ENCODE data around the gene FAM117A. TPM values are rescaled to one million over a fixed set of nuclear protein-coding genes. Genes with fewer than 3 reads are reported as not detected.

FAM117A gene
- total and polyA plus RNA-seq, 2 of the 4 experiments (the other 2 are of a cell fraction) = 0.72 to 3.4 TPM

GRCh38 chr17:49738456-49739163 lies 25.3 kb downstream of the FAM117A start:
- Histone ChIP-seq H4K8ac (ENCODE audit: low read depth in 2 of 2, low read length in 2 of 2) (no peak overlapping the region), H3K4ac (ENCODE audit: low read depth, low read length) (no peak overlapping the region), H3K4me3 (ENCODE audit: insufficient read depth, low read depth, low read length) (no peak overlapping the region), H2BK5ac (ENCODE audit: low read depth, low read length, poor library complexity, severe bottlenecking) (no peak overlapping the region), H2BK20ac (ENCODE audit: low read depth, low read length) (no peak overlapping the region), H3K14ac (replicated peaks; ENCODE audit: low read depth, low read length) (no peak overlapping the region), H2AK9ac (replicated peaks; ENCODE audit: low read depth, low read length, poor library complexity) (no peak overlapping the region), H2AFZ (replicated peaks; ENCODE audit: low read length, poor library complexity) (no peak overlapping the region), H4K91ac (ENCODE audit: insufficient read depth, low read depth, low read length) (no peak overlapping the region), H3K9me3 (ENCODE audit: control insufficient read depth, insufficient read depth, low read length) (no peaks in the 10 kb centered on the region), H4K20me1 (ENCODE audit: insufficient read depth, low read length) (no peaks in the 10 kb centered on the region), H2AK5ac (ENCODE audit: low read depth, low read length) (no peak overlapping the region), H3K18ac (ENCODE audit: low read depth, low read length) (no peak overlapping the region), H3K27me3 (ENCODE audit: control insufficient read depth, insufficient read depth, low read length) (peaks cover 10% of the 10 kb centered on the region), H3K4me2 (ENCODE audit: low read depth, low read length) (no peak overlapping the region), H3K56ac (ENCODE audit: extremely low read depth, insufficient read depth, low read length) (no peak overlapping the region), H3K23ac (ENCODE audit: low read depth, low read length) (no peak overlapping the region), H2BK15ac (ENCODE audit: low read depth, low read length) (no peak overlapping the region), H2BK120ac (ENCODE audit: low read depth, low read length) (no peak overlapping the region), H3K9me1 (ENCODE audit: insufficient read depth, low read length) (no peaks in the 10 kb centered on the region), H3K27ac (ENCODE audit: insufficient read depth, low read length) (no peak overlapping the region), H3K36me3 (ENCODE audit: control insufficient read depth, insufficient read depth, low read length) (no peaks in the 10 kb centered on the region), H3K9ac (ENCODE audit: low read depth, low read length) (no peak overlapping the region), H3K79me1 (ENCODE audit: low read depth in 1 of 2, low read length in 2 of 2) (no peaks in the 10 kb centered on the region), H3K4me1 (ENCODE audit: control insufficient read depth, insufficient read depth, low read length) (peaks cover 4% of the 10 kb centered on the region), H4K5ac (ENCODE audit: low read depth, low read length) (no peak overlapping the region)
- no CpG with 5 or more reads among the region's 5 CpGs for WGBS, 2 experiments (ENCODE audit: extremely low coverage in 2 of 2, insufficient read length in 1 of 2)
- dilution Hi-C loops (cut with HindIII; ENCODE audit: low sequenced_read_pairs, unreplicated experiment) = no loop called here
- in situ Hi-C loops (cut with MboI; ENCODE audit: low sequenced_read_pairs) = no loop called here
- CTCF ChIA-PET = interaction anchor here (0.6 kb wide), 1 partner anchor 168 kb away, joined by 3 read pairs; no protein-coding TSS in a partner anchor
- intact Hi-C loops (cut with micrococcal nuclease) = no loop called here
- TF ChIP-seq BHLHE40 (IDR thresholded peaks at IDR 0.05; ENCODE audit: low read depth, low read length) (no peak), SMC3 (IDR thresholded peaks at IDR 0.05; ENCODE audit: low read depth, low read length) (no peak), CHD1 (IDR thresholded peaks at IDR 0.05; ENCODE audit: low read depth, low read length) (no peak), POLR2A (IDR thresholded peaks at IDR 0.05; ENCODE audit: low read depth, low read length) (no peak), RCOR1 (IDR thresholded peaks at IDR 0.05; ENCODE audit: insufficient replicate concordance, low read length) (no peak), NFE2L2 (IDR thresholded peaks at IDR 0.05; ENCODE audit: low read depth, low read length) (no peak), MXI1 (IDR thresholded peaks at IDR 0.05; ENCODE audit: borderline replicate concordance, low read depth, low read length) (no peak), MAZ (IDR thresholded peaks at IDR 0.05; ENCODE audit: borderline replicate concordance, low read depth, low read length) (no peak)
- TF ChIP-seq, protein P1, sequence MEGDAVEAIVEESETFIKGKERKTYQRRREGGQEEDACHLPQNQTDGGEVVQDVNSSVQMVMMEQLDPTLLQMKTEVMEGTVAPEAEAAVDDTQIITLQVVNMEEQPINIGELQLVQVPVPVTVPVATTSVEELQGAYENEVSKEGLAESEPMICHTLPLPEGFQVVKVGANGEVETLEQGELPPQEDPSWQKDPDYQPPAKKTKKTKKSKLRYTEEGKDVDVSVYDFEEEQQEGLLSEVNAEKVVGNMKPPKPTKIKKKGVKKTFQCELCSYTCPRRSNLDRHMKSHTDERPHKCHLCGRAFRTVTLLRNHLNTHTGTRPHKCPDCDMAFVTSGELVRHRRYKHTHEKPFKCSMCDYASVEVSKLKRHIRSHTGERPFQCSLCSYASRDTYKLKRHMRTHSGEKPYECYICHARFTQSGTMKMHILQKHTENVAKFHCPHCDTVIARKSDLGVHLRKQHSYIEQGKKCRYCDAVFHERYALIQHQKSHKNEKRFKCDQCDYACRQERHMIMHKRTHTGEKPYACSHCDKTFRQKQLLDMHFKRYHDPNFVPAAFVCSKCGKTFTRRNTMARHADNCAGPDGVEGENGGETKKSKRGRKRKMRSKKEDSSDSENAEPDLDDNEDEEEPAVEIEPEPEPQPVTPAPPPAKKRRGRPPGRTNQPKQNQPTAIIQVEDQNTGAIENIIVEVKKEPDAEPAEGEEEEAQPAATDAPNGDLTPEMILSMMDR (conservative IDR thresholded peaks at IDR 0.05; ENCODE audit: low read depth, low read length) = no peak
- BruUV-seq (replicated peaks) = no TSS peak
- POLR2A ChIA-PET (ENCODE audit: unreplicated experiment) = no interaction called here
- ATAC-seq (ENCODE audit: low read depth) (no peak), DNase-seq (no peak)
